CD4-positive, alpha-beta T cell treated with Interleukin-4 for 4 hours (primary cell): ENCODE results near the gene ELF3.
"Not testable (repeated sequence)": the region's sequence is repeated elsewhere in the genome, so short reads cannot be mapped to it uniquely, and the experiment has no call there.

ENCODE experiments used
- DNase-seq: peaks from one replicate; pipeline ENCODE4 v3.0.0-alpha.2; 2020

The ELF3 gene

DNA sequence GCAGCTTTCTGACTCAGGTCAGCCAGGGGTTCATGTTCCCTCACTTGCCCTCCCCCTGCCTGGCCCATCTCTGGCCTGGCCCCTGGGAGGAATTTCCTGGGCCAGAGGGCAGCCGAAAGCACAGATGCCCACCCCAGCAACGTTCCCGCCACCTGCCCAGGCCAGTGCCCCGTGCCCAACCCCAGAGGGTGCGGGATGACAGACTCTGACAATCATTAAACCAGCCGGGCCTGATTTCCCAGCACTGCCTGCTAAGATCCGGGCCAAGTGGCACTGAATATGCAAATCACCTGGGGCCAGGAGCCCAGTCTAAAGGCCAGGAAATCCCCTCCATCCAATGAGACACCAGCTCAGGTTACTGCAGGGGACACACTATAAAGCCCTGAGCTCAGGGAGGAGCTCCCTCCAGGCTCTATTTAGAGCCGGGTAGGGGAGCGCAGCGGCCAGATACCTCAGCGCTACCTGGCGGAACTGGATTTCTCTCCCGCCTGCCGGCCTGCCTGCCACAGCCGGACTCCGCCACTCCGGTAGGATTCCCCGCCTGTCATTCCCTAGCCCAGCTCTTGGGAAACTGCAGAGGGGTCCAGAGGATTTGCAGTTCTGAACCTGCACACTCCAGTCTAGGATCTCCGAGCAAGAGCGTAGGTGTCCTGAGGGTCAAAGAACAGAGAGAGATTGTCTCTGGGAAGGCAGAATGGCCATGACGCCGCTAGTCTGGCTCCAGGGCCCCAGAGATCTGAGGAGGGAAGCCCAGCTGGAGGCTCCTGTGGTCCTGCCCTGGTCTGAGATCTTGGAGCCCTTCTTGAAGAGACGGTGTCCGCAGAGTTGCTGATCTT, at the start of gene ELF3:
TSS of gene ELF3 (plus strand) at position 408 of the 836 bp plus-strand sequence. CDS start 550 bp downstream, outside the sequence.
- DNase-seq, result no peak

DNA sequence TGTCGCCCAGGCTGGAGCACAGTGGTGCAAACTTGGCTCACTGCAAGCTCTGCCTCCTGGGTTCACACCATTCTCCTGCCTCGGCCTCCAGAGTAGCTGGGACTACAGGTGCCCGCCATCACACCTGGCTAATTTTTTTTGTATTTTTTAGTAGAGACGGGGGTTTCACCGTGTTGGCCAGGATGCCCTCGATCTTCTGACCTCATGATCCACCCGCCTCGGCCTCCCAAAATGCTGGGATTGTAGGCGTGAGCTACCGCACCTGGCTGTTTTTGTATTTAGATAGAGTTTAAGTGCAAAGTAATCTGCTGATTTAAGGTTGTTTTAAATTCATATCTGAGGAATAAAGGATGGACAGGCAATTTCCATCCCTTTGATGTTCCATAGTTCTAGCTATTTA, 48.0 kb upstream of the ELF3 start:
- not testable (repeated sequence) for DNase-seq

DNA sequence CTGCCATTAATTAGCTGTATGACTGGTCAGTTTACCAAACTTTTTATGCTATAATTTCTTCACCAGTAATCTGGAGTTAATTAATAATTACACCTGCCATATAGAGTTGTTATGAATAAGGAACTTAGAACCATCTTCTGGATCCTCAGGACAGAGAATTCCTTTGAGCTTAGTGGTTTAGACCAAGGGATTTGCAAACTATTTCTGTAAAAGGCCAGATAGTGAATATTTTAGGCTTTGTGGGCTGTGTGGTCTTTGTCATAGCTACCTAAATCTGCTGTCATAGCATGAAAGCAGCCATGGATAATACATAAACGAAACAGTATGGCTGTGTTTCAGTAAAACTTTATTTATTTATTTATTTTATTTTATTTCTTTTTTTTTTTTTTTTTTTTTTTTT, 46.1 kb upstream of the ELF3 start:
- no peak for DNase-seq

DNA sequence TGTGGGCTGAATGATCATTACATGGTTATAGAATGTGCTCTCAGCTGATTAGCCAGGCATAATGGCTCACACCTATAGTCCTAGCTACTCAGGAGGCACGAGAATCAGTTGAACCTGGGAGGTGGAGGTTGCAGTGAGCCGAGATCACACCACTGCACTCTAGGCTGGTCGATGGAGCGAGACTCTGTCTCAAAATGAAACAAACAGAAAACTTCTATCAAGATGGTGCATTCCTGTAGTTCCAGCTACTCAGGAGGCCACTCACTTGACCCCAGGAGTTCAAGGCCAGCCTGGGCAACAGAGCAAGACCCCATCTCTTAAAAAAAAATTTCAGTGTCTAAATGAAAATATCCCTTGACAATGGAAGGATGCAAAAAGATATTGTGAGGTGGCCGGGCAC, 44.2 kb upstream of the ELF3 start:
- DNase-seq, result no peak

DNA sequence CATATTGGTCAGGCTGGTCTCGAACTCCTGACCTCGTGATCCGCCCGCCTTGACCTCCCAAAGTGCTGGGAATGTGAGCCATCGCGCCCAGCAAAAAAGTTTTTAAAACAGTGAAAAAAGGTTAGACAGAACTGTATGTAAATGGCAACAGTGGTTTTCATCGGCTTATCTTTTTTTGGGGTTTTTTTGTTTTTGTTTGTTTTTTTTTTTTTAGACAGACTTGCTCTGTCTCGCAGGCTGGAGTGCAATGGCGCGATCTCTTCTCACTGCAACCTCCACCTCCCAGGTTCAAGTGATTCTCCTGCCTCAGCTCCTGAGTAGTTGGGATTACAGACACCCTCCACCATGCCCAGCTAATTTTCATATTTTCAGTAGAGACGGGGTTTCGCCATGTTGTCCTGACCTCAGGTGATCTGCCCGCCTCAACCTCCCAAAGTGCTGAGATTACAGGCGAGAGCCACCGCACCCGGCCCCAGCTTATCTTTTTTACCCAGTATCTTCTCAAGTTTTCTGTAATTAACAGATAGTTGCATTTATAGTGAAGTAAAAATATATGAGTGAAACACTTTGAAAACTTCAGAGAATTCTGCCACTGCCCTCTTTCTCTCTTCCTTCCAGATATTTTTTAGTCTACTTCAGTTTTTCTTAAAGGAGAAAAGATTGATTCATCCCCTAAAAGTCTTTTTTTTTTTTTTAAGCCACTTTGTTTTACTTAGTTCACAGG, 42.0 kb upstream of the ELF3 start:
- DNase-seq, result no peak

DNA sequence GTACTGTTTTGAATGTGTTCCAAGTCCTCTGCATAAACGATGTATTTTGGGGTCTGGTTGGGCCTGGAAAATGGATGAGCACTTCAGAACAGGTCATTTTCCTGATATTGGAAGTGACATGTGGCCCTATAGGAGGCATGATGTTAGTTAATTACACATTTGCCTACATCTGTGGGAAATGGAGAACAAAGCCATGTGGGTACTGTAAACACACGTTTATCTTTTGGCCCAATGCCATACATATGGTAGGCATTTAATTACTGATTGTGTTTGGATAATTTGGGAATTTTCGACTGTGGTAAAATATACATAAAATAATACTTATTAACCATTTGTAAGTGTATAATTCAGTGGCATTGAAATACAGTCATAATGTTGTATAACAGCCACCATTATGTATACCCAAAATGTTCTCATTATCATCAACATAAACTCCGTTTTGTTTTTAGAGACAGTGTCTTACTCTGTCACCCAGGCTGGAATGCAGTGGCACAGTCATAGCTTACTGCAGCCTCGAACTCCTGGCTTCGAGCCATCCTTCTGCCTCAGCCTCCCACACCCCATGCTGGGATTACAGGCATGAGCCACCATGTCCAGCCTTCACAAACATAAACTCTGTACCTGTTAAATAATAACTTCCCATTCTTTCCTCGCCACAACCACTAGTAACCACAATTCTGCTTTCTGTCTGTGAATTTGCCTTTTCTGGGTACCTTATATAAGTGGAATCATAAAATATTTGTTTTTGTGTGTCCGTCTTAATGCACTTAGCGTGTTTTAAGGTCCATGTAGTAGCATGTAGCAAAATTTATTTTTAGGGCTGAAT, 39.8 kb upstream of the ELF3 start:
- no peak for DNase-seq

DNA sequence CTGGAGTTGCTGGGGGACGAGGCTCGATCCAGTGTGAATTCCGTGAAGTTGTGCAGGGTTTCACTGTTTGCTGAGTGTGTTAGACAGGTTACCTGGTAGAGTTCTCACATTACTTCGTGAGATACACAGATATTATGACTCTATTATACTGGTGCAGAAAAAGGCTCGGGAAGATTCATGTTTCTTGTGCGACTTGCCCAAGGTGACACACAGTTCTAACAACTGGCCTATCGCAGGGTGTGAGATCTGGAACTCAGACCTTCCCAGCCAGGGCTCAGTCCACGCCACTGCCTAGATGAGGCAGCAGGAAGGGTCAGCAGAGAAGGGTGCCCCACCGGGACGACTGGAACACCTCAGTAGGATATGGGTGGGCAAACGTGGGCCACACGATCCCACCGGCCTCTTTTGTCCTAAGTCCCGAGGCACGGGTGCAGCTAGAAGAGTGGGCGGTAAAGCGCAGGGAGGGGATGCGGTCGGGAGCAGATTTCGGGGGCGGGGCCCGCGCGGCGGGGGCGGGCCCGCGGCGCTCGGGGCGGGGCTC, 28.2 kb upstream of the ELF3 start:
- DNase-seq, result peak; percentile 60

DNA sequence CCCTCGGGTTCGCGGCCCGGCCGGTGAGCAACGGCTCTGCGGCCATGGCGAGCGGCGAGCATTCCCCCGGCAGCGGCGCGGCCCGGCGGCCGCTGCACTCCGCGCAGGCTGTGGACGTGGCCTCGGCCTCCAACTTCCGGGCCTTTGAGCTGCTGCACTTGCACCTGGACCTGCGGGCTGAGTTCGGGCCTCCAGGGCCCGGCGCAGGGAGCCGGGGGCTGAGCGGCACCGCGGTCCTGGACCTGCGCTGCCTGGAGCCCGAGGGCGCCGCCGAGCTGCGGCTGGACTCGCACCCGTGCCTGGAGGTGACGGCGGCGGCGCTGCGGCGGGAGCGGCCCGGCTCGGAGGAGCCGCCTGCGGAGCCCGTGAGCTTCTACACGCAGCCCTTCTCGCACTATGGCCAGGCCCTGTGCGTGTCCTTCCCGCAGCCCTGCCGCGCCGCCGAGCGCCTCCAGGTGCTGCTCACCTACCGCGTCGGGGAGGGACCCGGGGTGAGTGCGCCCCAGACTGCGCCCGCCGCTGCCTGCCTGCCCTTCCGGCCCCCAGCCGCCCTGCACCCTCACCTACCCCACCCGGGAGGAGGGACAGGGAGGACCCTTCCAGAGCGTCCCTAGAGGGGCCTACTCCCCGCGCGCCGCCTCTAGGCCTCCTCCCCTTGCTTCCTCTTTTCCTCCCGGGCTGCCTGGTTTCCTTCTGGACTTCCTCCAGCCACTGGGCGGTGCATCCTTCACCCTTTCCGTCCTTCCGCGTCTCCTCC, 27.6 kb upstream of the ELF3 start, which contains the start of gene RNPEP:
TSS of gene RNPEP (plus strand) at position 26 of the 757 bp plus-strand sequence. CDS start at position 45, 19 bp downstream.
- DNase-seq, result peak; percentile 42

DNA sequence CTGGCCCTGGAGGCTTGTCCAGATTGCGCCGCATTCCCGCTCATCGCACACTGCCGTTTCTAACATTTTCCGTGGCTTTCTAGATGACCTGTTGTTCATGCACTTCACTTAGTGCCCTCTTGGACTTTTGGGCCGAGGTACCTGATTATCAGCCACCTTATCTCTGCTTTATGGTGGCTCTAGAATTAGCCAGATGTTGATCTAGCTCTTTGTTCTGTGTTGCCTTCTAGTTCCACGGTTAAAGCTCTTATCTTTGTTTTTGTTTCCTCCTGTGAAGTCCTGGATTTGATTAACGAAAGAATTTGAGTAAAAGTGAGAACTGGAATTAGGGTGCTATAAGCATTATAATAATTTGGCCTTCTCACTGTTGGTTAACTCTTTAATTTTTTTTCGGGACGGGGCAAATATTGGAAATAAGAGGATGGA, 27.0 kb upstream of the ELF3 start:
- no peak for DNase-seq

DNA sequence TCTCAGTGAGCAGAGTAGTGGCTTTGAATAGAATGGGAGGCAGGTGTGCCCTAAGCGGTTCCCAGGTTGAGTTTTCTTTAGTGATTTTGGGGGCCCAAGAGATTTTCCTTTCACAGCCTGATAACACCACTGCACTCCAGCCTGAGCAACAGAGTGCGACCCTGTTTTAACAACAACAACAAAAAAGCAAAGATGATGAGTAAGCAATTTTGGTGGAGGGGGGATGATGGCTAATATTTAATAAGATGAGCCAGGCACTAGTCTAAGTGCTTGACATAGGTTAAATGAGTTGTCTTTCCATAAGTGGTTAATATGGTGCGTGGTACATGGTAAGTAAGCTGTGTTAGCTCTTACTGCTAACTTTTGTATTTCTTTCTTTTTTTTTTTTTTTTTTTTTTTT, 25.9 kb upstream of the ELF3 start:
- DNase-seq, result no peak

DNA sequence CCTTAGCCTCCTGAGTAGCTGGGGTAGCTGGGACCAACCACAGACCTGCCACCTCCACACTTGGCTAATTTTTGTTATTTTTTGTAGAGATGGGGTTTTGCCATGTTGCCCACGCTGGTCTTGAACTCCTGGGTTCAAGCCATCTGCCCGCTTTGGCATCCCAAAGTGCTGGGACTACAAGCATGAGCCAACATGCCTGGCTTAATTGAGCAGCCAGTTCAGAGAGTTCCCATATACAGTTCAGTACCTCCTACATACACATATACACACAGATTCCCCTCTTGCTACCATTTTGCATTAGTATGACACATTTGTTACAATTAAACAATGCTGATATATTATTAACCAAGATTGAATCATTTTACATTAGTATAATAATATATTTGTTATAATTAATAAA, 25.0 kb upstream of the ELF3 start:
- DNase-seq, result no peak

DNA sequence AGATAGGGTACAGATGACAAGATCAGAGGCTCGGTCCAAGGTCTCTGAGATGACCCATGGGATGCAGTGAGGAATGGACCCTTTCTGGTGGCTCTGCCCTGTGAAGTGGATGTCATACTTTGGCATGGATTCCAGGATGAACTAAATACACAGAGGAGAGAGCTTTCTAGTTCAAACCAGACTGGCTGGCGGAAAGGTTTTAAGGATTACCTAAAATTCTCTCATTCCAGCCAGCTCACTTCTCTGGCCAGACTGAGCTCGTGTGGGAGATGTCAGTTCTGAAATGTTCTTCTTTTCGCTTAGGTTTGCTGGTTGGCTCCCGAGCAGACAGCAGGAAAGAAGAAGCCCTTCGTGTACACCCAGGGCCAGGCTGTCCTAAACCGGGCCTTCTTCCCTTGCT, 21.8 kb upstream of the ELF3 start:
- no peak for DNase-seq

DNA sequence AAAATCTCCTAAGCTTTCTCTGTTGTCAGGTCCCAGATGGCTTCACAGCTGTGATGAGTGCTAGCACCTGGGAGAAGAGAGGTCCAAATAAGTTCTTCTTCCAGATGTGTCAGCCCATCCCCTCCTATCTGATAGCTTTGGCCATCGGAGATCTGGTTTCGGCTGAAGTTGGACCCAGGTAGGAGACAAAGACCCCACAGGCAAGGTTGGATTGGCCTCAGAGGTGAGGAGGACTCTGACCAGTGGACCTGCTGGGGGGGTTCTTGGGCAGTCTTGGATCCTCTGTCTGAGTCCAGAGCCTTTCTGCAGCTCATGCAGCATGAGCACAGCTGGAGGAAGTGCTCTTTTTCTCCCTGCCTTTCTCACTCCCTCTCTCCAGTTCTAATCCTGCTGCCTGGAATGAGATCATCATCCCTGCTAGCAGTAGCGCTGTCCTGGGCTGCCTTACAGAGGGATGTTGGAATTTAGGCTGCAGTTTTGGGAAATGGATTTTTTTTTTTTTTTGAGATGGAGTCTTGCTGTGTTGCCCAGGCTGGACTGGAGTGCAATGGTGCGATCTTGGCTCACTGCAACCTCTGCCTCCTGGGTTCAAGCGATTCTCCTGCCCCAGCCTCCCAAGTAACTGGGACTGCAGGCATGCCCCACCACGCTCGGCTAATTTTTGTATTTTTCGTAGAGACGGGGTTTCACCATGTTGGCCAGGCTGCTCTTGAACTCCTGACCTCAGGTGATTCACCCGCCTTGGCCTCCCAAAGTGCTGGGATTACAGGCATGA, 20.8 kb upstream of the ELF3 start:
- no peak for DNase-seq

DNA sequence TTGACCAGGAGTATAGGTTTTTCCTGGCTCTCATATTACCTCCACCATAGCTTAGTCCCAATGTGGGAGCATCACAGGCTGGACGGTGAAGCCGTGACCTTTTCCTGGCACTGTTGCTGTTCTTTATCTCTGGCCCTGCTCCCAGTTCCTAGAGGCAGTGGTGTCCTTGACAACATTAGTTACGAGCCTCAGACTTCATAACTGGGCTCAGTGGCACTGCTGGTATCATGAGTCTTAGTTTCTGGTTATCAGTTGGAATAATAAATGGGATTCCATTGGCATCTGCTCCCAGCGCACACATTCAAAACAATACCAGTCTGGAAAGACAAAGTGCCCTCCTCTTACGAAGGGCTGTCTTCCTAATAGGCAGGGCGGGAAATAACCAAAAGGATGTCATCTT, 20.0 kb upstream of the ELF3 start:
- no peak for DNase-seq

DNA sequence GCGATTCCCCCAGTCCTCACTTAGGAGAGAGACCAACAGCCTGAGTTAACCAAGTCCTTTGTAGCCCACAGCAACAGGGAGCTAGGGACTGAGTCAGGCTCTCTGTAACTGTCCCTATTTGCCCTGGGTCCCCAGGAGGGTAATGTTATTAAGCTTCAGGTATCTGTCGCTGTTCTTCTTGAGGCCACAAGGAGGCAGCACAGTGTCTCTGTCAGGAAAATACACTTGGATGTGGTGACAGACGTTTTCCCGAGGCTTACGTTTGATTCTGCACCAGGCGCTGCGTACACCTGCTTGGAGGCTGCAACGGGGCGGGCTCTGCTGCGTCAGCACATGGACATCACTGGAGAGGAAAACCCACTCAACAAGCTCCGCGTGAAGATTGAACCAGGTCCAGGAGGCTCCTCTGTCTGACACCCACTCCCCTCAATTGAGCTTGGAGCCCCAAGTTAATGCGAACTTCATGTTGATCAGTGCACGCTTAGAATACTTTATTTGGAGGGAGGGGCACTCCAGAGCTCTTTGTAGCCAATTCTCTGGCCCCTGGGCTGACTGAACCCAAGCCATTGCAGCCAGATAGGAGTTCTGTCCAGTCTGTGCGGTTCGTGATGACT, 10.7 kb upstream of the ELF3 start:
- DNase-seq, result peak; percentile 14

DNA sequence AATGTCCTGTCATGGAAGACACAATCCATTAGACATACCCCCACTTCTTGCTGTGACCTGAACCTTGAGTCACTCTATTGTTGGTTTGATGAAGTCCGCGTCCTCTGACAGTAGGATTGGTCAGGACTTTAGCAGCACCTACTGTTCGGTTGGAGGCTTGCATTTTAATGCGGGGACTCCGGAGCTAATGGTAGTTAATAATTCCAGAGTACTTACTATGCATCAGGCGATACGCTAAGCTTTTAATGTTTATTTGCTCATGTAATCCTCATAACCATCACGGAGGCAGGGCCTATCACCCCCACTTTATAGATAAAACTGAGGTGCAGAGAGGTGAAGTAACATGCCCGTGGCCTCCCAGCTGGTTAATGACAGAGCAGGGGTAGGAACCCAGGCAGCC, 7.9 kb upstream of the ELF3 start:
- DNase-seq, result no peak

DNA sequence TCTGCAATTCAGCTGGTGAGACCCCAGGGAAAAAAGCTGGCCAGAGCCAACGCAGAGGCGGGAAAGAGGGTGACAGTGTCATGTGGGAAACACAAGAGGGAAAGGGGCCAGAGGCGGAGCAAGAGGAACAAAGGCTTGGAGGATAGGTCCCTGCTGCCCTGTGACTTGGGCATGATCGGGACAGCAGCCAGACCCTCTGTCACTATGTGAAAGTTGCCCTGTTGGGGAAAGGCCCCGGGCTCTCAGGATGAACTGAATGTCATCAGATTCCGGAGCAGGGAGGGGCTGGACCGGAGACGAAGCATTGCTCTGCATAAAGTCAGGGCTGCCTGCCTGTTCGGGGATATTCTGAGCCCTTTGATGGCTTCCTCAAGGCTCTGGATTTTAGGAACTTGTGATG, 5.7 kb upstream of the ELF3 start:
- DNase-seq, result no peak

DNA sequence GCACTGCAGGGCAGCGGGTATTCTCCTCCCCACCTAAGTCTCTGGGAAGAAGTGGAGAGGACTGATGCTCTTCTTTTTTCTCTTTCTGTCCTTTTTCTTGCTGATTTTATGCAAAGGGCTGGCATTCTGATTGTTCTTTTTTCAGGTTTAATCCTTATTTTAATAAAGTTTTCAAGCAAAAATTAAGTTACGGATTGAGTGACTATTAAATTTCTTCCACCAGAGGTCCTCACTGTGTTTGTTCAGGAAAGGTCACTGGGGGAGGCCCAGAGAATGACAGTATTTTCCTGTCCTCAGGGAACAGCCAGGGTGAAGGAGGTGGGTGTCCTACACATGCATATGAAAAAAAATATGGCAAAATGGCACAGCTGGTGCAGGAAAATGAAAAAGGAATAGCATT, 4.4 kb upstream of the ELF3 start:
- DNase-seq, result no peak

DNA sequence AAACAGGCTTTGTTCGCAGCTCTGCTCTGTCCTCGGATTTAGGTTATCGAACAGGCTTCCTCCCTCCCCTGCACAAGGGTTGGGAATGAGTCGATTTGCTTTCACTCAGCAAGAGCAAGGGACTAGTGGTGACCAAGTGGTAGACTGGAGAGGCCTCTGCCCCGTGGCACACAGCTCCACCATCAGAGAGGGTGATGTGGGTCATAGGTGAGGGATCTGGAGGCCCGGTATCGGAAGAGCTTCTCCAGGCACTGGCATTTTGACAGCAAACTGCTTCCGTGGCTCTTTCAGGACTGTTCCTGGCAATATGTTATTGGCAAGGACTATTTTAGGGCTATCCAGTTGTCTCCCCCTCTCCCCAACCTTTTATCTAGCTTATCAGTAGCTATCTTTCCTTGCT, 3.1 kb upstream of the ELF3 start:
- DNase-seq, result no peak

DNA sequence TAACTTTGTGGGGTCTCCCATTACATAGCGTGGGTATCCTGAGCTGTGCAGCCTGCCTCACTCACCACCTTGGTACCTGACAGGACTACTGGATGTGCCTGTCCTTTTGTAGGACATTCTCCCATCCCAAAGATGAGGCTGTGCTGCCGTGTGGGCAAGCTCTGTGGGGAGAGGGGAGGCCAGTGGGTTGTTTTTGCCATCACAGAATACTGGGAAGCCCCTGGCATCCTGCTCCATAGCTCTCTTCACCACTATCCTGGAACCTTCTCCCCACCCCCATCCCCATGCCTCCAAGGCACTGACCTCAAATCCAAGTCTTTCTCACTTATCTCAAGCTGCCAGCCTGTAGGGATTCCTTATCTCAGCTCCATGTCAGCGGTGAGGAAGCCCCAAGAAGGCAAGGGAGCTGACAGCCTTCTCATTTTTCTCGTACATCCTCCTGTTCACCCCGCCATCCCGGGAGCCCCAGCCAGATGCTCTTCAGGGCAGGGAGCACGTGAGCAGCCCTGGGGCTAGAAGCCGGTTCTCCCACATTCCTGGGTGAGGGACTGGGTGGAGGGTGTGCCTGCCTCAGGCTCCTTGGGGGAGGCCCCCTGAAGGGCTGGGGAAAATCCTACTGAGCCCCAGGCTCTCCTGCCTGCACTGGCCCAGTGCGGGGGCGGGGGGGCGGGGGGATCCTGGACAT, 2.4 kb upstream of the ELF3 start:
- DNase-seq, result no peak
